ENCODE results near the gene HK2.
A peak's percentile ranks its signal among the peaks of the same experiment; 100 is the strongest.

Gene HK2

GRCh38 chr2:74911061-74911460 is 77.1 kb downstream of the HK2 start:
- H3K4me3 ChIP-seq (ENCODE audit: low read length), result no peak overlapping the region
- TF ChIP-seq CTCF (IDR thresholded peaks at IDR 0.05; ENCODE audit: insufficient read depth, low read depth, low read length, missing control alignments), result no peak
- DNase-seq (ENCODE audit: low read depth), result no peak

- TF ChIP-seq CTCF (IDR thresholded peaks at IDR 0.05; ENCODE audit: insufficient read depth, low read depth, low read length, missing control alignments), result no peak
- no peak overlapping the region for H3K4me3 ChIP-seq (ENCODE audit: low read length)
- no peak for DNase-seq (ENCODE audit: low read depth)
Observed at GRCh38 chr2:74915743-74916142, 81.8 kb downstream of the HK2 start.

GRCh38 chr2:74916394-74916793 is 82.5 kb downstream of the HK2 start:
- no peak overlapping the region for H3K4me3 ChIP-seq (ENCODE audit: low read length)
- no peak for DNase-seq (ENCODE audit: low read depth)
- TF ChIP-seq CTCF (IDR thresholded peaks at IDR 0.05; ENCODE audit: insufficient read depth, low read depth, low read length, missing control alignments), result no peak

- peak; percentile 84 for DNase-seq (ENCODE audit: low read depth)
- peak; percentile 14 for TF ChIP-seq CTCF (IDR thresholded peaks at IDR 0.05; ENCODE audit: insufficient read depth, low read depth, low read length, missing control alignments)
- H3K4me3 ChIP-seq (ENCODE audit: low read length), result no peak overlapping the region
Observed at GRCh38 chr2:74917702-74918619, 84.0 kb downstream of the HK2 start.

GRCh38 chr2:74919827-74920226 is 85.9 kb downstream of the HK2 start:
- DNase-seq (ENCODE audit: low read depth), result peak; percentile 58
- peak overlapping the region; percentile 31 for H3K4me3 ChIP-seq (ENCODE audit: low read length)
- TF ChIP-seq CTCF (IDR thresholded peaks at IDR 0.05; ENCODE audit: insufficient read depth, low read depth, low read length, missing control alignments), result peak; percentile 74

GRCh38 chr2:74921236-74921736 is 87.4 kb downstream of the HK2 start:
- peak; percentile 29 for DNase-seq (ENCODE audit: low read depth)
- H3K4me3 ChIP-seq (ENCODE audit: low read length), result no peak overlapping the region
- no peak for TF ChIP-seq CTCF (IDR thresholded peaks at IDR 0.05; ENCODE audit: insufficient read depth, low read depth, low read length, missing control alignments)

Measured in epithelial cell of esophagus (primary cell).